Hepatocyte (in vitro differentiated cells): ENCODE measurements around the gene SLC9A5. TPM values are rescaled to one million over a fixed set of nuclear protein-coding genes. Genes with fewer than 3 reads are reported as not detected.

ENCODE experiments used
- DNase-seq: peaks from one replicate; pipeline ENCODE4 v3.0.0-alpha.2; 2016; ENCODE audit warnings: low spot score
- H2AFZ ChIP-seq: fragments of 200-600 bp; sonication (generic); 2 replicates; pipeline ENCODE4 v1.6.0; 2016; ENCODE audit warnings: antibody characterized with exemption, mild to moderate bottlenecking
- H3K27ac ChIP-seq: fragments of 200-600 bp; sonication (generic); 2 replicates; pipeline ENCODE4 v1.5.1; 2016; ENCODE audit warnings: mild to moderate bottlenecking
- H3K27me3 ChIP-seq: fragments of 200-600 bp; sonication (generic); 2 replicates; pipeline ENCODE4 v1.6.1; 2016
- H3K36me3 ChIP-seq: fragments of 200-600 bp; sonication (generic); replicated peaks from 2 replicates; pipeline ENCODE4 v1.5.1; 2016; ENCODE audit warnings: low read depth; ENCODE audit not compliant: insufficient read depth
- H3K4me1 ChIP-seq: fragments of 200-600 bp; sonication (generic); 2 replicates; pipeline ENCODE4 v1.5.1; 2016; ENCODE audit warnings: mild to moderate bottlenecking, moderate library complexity; ENCODE audit not compliant: insufficient read depth
- H3K4me2 ChIP-seq: fragments of 200-600 bp; sonication (generic); 2 replicates; pipeline ENCODE4 v1.6.0; 2016
- H3K4me3 ChIP-seq: fragments of 200-600 bp; sonication (generic); 2 replicates; pipeline ENCODE4 v1.5.1; 2016; ENCODE audit warnings: mild to moderate bottlenecking
- H3K79me2 ChIP-seq: fragments of 200-600 bp; sonication (generic); 2 replicates; pipeline ENCODE4 v1.6.0; 2017; ENCODE audit warnings: mild to moderate bottlenecking
- H3K9me2 ChIP-seq: fragments of 200-600 bp; sonication (generic); replicated peaks from 2 replicates; pipeline ENCODE4 v1.6.0; 2017; ENCODE audit warnings: mild to moderate bottlenecking; ENCODE audit not compliant: insufficient read depth
- H3K9me3 ChIP-seq: fragments of 200-600 bp; sonication (generic); 2 replicates; pipeline ENCODE4 v1.5.1; 2016; ENCODE audit warnings: low read depth, mild to moderate bottlenecking
- H4K20me1 ChIP-seq: fragments of 200-600 bp; sonication (generic); 2 replicates; pipeline ENCODE4 v1.6.0; 2016; ENCODE audit warnings: mild to moderate bottlenecking; ENCODE audit not compliant: insufficient read depth, poor library complexity, severe bottlenecking
- EZH2 ChIP-seq: fragments of 200-600 bp; sonication (generic); IDR thresholded peaks from 2 replicates; pipeline ENCODE4 v1.6.1; 2016; ENCODE audit warnings: antibody characterized with exemption, mild to moderate bottlenecking, borderline replicate concordance
- EZH2phosphoT487 ChIP-seq: fragments of 200-600 bp; sonication (generic); IDR thresholded peaks from one replicate; pipeline ENCODE4 v1.6.1; 2018; ENCODE audit warnings: antibody characterized with exemption, mild to moderate bottlenecking, low read depth, moderate library complexity; ENCODE audit not compliant: unreplicated experiment, severe bottlenecking
- WGBS: methylation state at CpG from one replicate; pipeline ENCODE4 v1.1.6; 2016; ENCODE audit warnings: low lambda C conversion rate; ENCODE audit errors: missing lambda C conversion rate; 5-methylcytosine and 5-hydroxymethylcytosine counted together
- polyA plus RNA-seq: library from polyadenylated mRNA; unstranded; fragments of >200 nt; fragmentation: Nextera tagmentation; extraction: Ambion mirVana; gene quantifications from 2 replicates; pipeline ENCODE4 v1.2.1, GENCODE V29; 2016
- total RNA-seq: library from RNA; depleted of rRNA; stranded (reverse); fragments of >200 nt; gene quantifications from 2 replicates; pipeline ENCODE4 v1.2.3, GENCODE V29; 2014
- TF ChIP-seq, protein P1 (sequence below): fragments of 200-600 bp; sonication (generic); IDR thresholded peaks from 2 replicates; pipeline ENCODE4 v1.5.1; 2016; ENCODE audit warnings: antibody characterized with exemption, mild to moderate bottlenecking; ENCODE audit not compliant: poor library complexity

Gene SLC9A5
- total and polyA plus RNA-seq, 2 experiments from 2014 or later, result 1.4 to 1.5 TPM

DNA sequence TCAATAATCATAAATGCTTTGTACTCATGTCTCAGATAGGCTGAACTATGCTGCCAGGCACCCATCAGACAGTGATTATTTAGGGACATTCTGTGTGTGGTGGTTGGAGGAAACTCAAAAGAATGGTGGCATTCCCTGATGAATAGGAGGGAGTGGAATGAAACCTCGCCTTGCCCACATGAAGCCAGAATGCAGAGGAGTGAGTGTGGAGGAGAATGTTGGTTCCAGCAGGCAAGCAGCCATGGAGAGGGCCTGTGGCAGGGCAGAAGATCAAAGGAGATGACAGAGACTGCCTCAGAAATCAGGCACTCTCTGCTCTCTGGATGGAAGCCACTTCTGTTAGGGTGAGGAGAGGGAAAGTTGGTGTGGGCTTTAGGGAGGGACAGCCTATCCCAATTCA, 55.2 kb downstream of the SLC9A5 start:
- H3K27me3 ChIP-seq, result no peaks in the 10 kb centered on the region
- no peak overlapping the region for H3K27ac ChIP-seq
- H3K4me1 ChIP-seq, result no peaks in the 10 kb centered on the region
- no peaks in the 10 kb centered on the region for H3K9me3 ChIP-seq
- no peak for DNase-seq
- WGBS, result 90% methylated on average over 1 of the region's 1 CpG
- TF ChIP-seq EZH2 (no peak), EZH2phosphoT487 (no peak)
- TF ChIP-seq, protein P1, sequence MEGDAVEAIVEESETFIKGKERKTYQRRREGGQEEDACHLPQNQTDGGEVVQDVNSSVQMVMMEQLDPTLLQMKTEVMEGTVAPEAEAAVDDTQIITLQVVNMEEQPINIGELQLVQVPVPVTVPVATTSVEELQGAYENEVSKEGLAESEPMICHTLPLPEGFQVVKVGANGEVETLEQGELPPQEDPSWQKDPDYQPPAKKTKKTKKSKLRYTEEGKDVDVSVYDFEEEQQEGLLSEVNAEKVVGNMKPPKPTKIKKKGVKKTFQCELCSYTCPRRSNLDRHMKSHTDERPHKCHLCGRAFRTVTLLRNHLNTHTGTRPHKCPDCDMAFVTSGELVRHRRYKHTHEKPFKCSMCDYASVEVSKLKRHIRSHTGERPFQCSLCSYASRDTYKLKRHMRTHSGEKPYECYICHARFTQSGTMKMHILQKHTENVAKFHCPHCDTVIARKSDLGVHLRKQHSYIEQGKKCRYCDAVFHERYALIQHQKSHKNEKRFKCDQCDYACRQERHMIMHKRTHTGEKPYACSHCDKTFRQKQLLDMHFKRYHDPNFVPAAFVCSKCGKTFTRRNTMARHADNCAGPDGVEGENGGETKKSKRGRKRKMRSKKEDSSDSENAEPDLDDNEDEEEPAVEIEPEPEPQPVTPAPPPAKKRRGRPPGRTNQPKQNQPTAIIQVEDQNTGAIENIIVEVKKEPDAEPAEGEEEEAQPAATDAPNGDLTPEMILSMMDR, result no peak
- H3K79me2 ChIP-seq, result no peaks in the 10 kb centered on the region
- no peak overlapping the region for H2AFZ ChIP-seq
- H3K36me3 ChIP-seq, result no peaks in the 10 kb centered on the region
- H3K9me2 ChIP-seq, result no peaks in the 10 kb centered on the region
- no peak overlapping the region for H3K4me3 ChIP-seq
- no peaks in the 10 kb centered on the region for H4K20me1 ChIP-seq
- H3K4me2 ChIP-seq, result no peak overlapping the region

DNA sequence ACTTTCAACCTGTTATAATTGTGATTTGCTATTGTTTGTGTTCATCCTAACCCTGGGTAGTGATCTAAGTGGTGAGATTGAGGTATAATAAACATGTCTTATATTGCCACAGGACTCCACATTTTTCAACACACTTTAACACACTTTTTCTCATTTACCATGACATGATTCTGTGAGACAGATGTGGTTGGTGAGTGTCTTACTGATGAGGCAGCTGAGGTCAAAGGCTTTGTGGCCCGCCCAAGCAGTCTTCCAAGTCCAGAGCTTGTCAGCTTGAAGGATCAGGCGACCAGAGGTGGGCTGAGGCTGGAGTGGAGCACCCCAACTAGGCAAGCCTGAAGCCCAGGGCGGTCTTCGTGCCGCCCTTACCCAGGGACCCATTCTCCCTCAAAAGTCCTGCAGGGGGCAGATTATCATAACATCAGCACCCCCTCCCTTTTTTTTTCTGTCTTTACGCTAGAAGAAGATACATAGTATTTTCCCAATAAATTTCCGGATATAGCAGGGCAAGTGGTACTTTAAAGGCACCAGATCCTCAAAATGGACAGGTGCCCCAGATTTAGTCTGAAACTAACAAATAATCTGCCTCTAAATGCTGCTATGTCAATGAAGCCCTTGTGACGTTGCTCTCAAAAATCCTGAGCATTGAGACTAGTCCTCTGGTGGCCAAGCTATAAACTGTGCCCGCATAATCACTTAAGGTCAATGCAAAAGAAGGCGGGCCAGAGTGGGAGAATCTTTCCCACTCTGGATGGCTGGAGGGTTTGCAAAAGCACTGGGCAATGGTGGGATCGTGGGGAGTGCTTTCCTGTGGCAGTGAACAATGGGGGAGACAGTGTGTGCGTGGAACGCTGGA, 56.7 kb downstream of the SLC9A5 start:
- Histone ChIP-seq H3K4me1 (no peaks in the 10 kb centered on the region), H3K27me3 (no peaks in the 10 kb centered on the region), H3K36me3 (no peaks in the 10 kb centered on the region), H3K4me2 (no peak overlapping the region), H2AFZ (no peak overlapping the region), H3K9me2 (no peaks in the 10 kb centered on the region), H3K4me3 (no peak overlapping the region), H3K79me2 (no peaks in the 10 kb centered on the region), H3K9me3 (no peaks in the 10 kb centered on the region), H4K20me1 (no peaks in the 10 kb centered on the region), H3K27ac (no peak overlapping the region)
- WGBS, result 86% methylated on average over 13 of the region's 13 CpGs
- TF ChIP-seq EZH2phosphoT487, result no peak
- TF ChIP-seq, protein P1, result no peak
- no peak for DNase-seq

DNA sequence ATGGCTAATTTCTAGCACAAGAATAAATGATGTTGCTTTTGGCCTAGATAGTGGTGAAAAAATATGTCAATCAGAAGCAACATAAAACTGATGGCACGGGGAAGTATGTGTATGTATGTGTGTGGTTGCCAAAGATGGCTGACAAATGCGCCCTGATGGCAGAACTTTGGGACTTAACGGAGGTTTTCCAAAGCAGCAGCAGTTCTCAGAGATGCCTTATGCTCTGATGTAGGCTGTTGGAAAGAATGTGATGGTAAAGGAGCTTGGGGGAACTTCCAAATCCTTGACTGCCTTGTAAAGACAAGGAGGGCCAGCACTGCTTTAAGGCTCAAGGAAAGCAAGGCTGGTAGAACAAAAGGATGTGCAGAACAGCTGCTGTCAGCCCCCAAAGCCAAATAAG, 61.8 kb downstream of the SLC9A5 start:
- DNase-seq, result no peak
- H3K9me2 ChIP-seq, result no peaks in the 10 kb centered on the region
- H3K27me3 ChIP-seq, result no peaks in the 10 kb centered on the region
- H4K20me1 ChIP-seq, result no peaks in the 10 kb centered on the region
- no peaks in the 10 kb centered on the region for H3K36me3 ChIP-seq
- H2AFZ ChIP-seq, result no peak overlapping the region
- no peak overlapping the region for H3K4me3 ChIP-seq
- H3K79me2 ChIP-seq, result no peaks in the 10 kb centered on the region
- peaks cover 12% of the 10 kb centered on the region for H3K4me1 ChIP-seq
- TF ChIP-seq EZH2 (no peak), EZH2phosphoT487 (no peak)
- TF ChIP-seq, protein P1, result no peak
- no peak overlapping the region for H3K27ac ChIP-seq
- no peak overlapping the region for H3K4me2 ChIP-seq
- WGBS, result 94% methylated on average over 3 of the region's 3 CpGs
- H3K9me3 ChIP-seq, result no peaks in the 10 kb centered on the region
